Measurements from ENCODE around the gene BST2. TPM values are rescaled to one million over a fixed set of nuclear protein-coding genes. Genes with fewer than 3 reads are reported as not detected.

The BST2 gene
- total and polyA plus RNA-seq, 2 of the 8 experiments (the other 6 are each of a cell fraction or from before 2014, with no cell fraction given): 18.1 to 72.8 TPM

DNA sequence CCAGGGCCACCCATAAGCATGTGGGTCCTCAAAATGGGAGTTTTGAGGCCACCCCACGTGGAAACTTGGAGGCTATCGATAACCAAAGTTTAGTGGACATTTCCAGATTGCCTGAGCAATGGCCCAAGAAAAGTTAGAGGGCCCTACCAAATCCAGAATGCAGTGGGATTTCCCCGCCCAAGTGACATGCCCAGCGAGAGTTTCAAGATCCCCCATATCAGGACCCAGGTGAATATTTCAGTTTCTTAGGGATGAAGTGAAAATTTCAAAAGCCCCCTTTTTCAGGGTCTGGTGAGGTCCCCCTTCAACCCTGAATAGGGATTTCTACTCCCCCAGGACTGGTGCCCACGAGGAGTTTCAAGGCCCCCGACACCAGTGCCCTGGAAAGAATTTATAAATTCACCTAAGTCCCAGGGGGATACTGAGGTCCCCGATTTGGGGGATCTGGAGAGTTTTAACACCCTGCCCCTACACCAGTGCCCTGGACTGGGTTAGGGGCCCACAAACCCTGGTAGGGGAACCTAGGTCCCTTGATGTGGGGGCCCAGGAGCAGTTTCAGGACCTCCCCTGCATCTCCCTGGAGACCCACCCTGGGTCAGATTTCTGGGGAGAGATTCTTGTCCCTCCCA lies 695 bp downstream of the BST2 start:
- peak overlapping the region; percentile 81 for H3K27ac ChIP-seq (ENCODE audit: low read depth, low read length)
- DNase-seq (ENCODE audit: low read depth in 1 of 2, low spot score in 2 of 2) (no peak), FAIRE-seq (no peak)
- H3K14ac ChIP-seq (ENCODE audit: insufficient read length): no peak overlapping the region
- WGBS, 2 experiments (ENCODE audit: extremely low coverage in 1 of 2, insufficient coverage in 1 of 2, insufficient read length in 1 of 2, insufficient replicate concordance in 2 of 2, low coverage in 1 of 2, low lambda C conversion rate in 2 of 2, missing lambda C conversion rate in 1 of 2): 92% methylated on average over 7 of the region's 7 CpGs; no CpG with 5 or more reads in 1 of the 2 experiments
- peaks cover 0 to 4% of the 10 kb centered on the region in 2 experiments; a peak in 1 of 4 replicates for H3K79me2 ChIP-seq (ENCODE audit: control insufficient read depth in 1 of 2, insufficient read depth in 2 of 2, low read length in 2 of 2)
- H2AFZ ChIP-seq (ENCODE audit: low read length): no peak overlapping the region
- 0 out of 2 replicates have a peak overlapping the region, but pooled peaks have one; percentile 72 for H2BK20ac ChIP-seq (ENCODE audit: low read length)
- no peaks in the 10 kb centered on the region; the same call in 1 of the 2 replicates for H3K79me1 ChIP-seq (ENCODE audit: low read depth, low read length)
- peak overlapping the region in 3 of 4 experiments; percentile 2 to 58 (median 55); a peak in 4 of 7 replicates for H3K9ac ChIP-seq (replicated peaks in 1 of 4; ENCODE audit: extremely low read depth in 1 of 4, low read depth in 3 of 4, low read length in 3 of 4)
- CTCF ChIA-PET (ENCODE audit: partially characterized antibody): interaction anchor here (0.6 to 1.6 kb wide), 7 partner anchors 9 to 540 kb away, joined by 3 to 5 read pairs (median 4); no protein-coding TSS in a partner anchor
- H3K4me2 ChIP-seq (ENCODE audit: insufficient read depth in 1 of 2, low read depth in 2 of 2, low read length in 2 of 2): peak overlapping the region; percentile 77 to 79
- peak overlapping the region; percentile 90 for H3K18ac ChIP-seq (ENCODE audit: extremely low read depth, low read length)
- no peak for TF ChIP-seq HDAC2 (IDR thresholded peaks at IDR 0.05; ENCODE audit: borderline replicate concordance in 1 of 2, low read depth in 2 of 2, low read length in 2 of 2)
- TF ChIP-seq EP300 (IDR thresholded peaks at IDR 0.05; ENCODE audit: borderline replicate concordance in 1 of 2, low read depth in 2 of 2, low read length in 2 of 2): no peak
- TF ChIP-seq TAF7 (optimal IDR thresholded peaks at IDR 0.05; ENCODE audit: borderline replicate concordance, low read depth, low read length): no peak
- no peak for TF ChIP-seq BRCA1 (IDR thresholded peaks at IDR 0.05; ENCODE audit: low read depth, low read length)
- TF ChIP-seq CBX5 (IDR thresholded peaks at IDR 0.05; ENCODE audit: low read depth, low read length): no peak
- H2BK5ac ChIP-seq (ENCODE audit: low read depth, low read length): peak overlapping the region; percentile 81; the same call in 1 of the 2 replicates
- peak overlapping the region; percentile 69 for H4K8ac ChIP-seq (ENCODE audit: extremely low read depth, insufficient read depth, low read length)
- H2AK5ac ChIP-seq (ENCODE audit: low read depth, low read length): peak overlapping the region; percentile 65; the same call in 1 of the 2 replicates
- no peaks in the 10 kb centered on the region for H4K20me1 ChIP-seq (replicated peaks in 1 of 2; ENCODE audit: control insufficient read depth in 1 of 2, insufficient read depth in 2 of 2, low read length in 2 of 2)
- H3K56ac ChIP-seq (replicated peaks; ENCODE audit: insufficient read length, low read depth, low read length): peak overlapping the region; percentile 3
- H3K4ac ChIP-seq (replicated peaks; ENCODE audit: insufficient read length, low read depth, low read length): no peak overlapping the region
- peak overlapping the region; percentile 42 for H4K5ac ChIP-seq (ENCODE audit: insufficient read length, low read depth, low read length)
- no peak overlapping the region for H3K23ac ChIP-seq (ENCODE audit: insufficient read length)
- no peaks in the 10 kb centered on the region for H3K9me3 ChIP-seq (ENCODE audit: insufficient read depth in 2 of 2, low read depth in 1 of 2, low read length in 1 of 2)
- H3K27me3 ChIP-seq (replicated peaks in 1 of 4; ENCODE audit: control insufficient read depth in 3 of 4, extremely low read depth in 1 of 4, insufficient read depth in 3 of 4, low read length in 3 of 4): no peaks in the 10 kb centered on the region
- peaks cover 0 to 12% (median 1%) of the 10 kb centered on the region in 4 experiments; a peak in 3 of 8 replicates for H3K36me3 ChIP-seq (ENCODE audit: control insufficient read depth in 2 of 4, insufficient read depth in 4 of 4, low read length in 3 of 4)
- H3K23me2 ChIP-seq (ENCODE audit: low read depth, low read length): peaks cover 10% of the 10 kb centered on the region; the same call in 1 of the 2 replicates
- H2BK12ac ChIP-seq (ENCODE audit: low read depth, low read length): 0 out of 2 replicates have a peak overlapping the region, but pooled peaks have one; percentile 11
- POLR2A ChIA-PET (ENCODE audit: partially characterized antibody): interaction anchor here (0.6 to 4.9 kb wide), 20 partner anchors 8 to 351 kb away, joined by 3 to 44 read pairs (median 4); partner anchors contain the start of genes CCDC194, MVB12A and SLC27A1
- peak overlapping the region; percentile 81; the same call in 1 of the 2 replicates for H2BK15ac ChIP-seq (ENCODE audit: low read length)
- peaks cover 4 to 23% (median 13%) of the 10 kb centered on the region in 4 experiments for H3K4me1 ChIP-seq (replicated peaks in 1 of 4; ENCODE audit: control insufficient read depth in 3 of 4, insufficient read depth in 4 of 4, low read length in 3 of 4)
- H4K91ac ChIP-seq (replicated peaks; ENCODE audit: insufficient read length, low read length): peak overlapping the region; percentile 86
- peak overlapping the region; percentile 39 to 75 (median 58); a peak in 7 of 8 replicates for H3K4me3 ChIP-seq (ENCODE audit: extremely low read depth in 1 of 4, insufficient read depth in 2 of 4, low read depth in 3 of 4, low read length in 4 of 4)
- H2BK120ac ChIP-seq (replicated peaks; ENCODE audit: low read depth, low read length): peak overlapping the region; percentile 27

Data from H1 (cell line).